ENCODE data around the gene OSBPL1A.

Gene OSBPL1A

DNA sequence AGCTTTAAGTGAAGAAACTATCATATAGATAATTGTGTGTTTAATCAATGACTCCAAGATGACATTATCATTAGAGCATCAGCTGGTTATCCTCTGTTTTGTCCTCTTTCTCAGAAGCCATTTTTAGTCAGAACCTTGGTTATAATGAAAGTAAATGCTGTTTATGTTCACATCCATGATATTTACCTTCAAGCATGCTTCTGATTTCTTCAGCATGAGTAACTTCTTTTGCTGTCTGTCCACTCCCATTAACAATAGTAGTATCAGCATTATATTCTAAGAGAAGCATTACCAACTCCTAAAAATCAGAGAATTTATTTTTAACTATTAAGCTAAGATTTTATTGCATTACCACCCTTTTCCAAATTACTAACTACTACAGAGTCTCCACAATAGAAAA is 56.3 kb downstream of the OSBPL1A start:
- no peak for DNase-seq (ENCODE audit: low read depth, low spot score)

GRCh38 chr18:24333084-24333483 is 64.5 kb downstream of the OSBPL1A start:
- DNase-seq (ENCODE audit: low read depth, low spot score) = no peak

- DNase-seq (ENCODE audit: low read depth, low spot score) = no peak
Observed at GRCh38 chr18:24326211-24326610, 71.4 kb downstream of the OSBPL1A start.

DNA sequence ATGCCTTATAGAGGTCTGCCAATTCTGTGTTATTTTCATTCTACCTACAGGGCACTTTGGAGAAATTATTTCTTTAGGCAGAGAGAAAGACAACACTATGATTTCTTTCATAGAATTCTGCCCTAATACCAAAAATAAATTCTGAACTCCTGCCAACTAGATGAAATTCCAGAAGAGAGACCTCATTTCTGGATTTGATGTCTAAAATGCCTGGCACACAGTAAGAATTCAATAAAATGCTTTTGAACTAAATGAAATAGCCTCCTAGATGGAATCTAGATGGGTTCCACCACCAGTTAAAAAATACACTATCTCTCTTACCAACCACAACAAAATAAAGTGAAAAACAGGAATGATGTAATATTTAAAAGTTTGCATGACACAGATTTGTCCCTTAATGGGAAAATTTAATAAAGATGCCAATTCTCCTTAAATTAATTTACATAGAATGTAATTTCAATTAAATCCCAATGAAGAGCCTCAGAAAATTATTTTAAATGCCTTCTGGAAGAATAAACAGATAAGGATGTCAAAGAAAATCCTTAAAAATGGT is 75.0 kb downstream of the OSBPL1A start:
- peak; percentile 39 for DNase-seq (ENCODE audit: low read depth, low spot score)

DNA sequence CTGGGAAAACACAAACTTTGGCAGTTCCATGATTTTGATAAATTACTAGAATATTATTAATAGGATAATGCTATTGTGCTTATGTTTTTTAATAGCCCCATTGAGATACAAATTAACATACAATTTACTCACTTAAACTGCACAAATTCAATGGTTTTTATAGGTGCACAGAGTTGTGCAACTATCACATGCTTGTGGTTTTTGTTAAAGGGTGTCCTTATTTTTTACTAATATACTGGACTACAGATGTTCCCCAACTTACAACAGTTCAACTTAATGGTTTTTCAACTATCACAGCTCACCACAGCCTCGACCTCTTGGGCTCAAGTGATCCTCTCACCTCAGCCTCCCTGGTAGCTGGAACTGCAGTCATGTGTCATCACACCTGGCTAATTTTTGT is 76.6 kb downstream of the OSBPL1A start:
- DNase-seq (ENCODE audit: low read depth, low spot score) = no peak

DNA sequence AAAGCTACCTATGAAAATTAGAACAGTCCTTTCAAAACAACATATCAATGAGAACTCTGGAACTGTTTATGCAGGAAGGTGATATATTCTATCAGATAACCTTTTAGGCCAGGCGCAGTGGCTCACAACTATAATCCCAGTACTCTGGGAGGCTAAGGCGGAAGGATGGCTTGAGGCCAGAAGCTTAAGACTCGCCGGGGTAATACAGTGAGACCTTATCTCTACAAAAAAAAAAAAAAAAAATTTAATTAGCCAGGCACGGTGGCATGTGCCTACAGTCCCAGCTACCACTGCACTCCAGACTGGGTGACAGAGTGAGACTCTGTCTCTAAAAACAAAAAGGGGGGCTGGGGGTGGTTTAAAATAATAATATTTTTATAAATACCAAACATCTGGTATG is 77.9 kb downstream of the OSBPL1A start:
- DNase-seq (ENCODE audit: low read depth, low spot score) = no peak

GRCh38 chr18:24317370-24317769 is 80.3 kb downstream of the OSBPL1A start:
- no peak for DNase-seq (ENCODE audit: low read depth, low spot score)

DNA sequence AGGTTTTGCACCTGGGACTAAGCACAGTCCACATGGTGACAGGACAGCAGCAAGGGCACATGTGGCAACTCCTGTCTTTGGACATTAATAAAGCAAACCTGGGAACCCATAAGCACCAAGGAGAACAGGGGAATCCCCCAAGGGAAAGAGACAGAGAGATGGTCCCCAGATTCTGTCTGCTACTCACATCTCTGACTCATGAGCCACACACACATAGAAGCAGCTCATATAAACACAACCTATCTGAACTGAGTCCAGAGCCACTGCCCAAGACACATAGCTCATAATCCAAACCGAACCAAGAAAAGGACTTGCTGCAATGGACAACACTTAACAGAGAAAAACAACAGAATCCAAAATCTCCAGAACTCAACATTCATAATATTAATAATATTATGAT is 82.5 kb downstream of the OSBPL1A start:
- DNase-seq (ENCODE audit: low read depth, low spot score) = peak; percentile 6

DNA sequence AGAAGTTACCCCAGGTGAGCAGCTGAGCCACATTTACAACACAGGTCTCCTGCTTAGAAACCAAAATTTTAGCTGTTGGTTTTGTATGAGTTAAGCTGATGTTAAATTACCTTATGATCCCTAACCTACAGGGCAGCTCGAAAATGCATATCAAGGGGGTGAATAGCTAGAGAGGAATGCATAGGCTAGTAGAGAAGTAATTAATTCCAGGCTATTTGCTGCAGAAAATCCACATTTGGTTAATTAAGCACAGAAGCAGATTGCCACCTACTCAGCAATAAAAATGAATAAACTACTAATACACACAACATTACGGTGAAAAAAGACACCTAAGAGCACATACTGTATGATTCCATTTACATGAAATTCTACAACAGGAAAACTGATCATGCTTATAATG is 91.4 kb downstream of the OSBPL1A start:
- no peak for DNase-seq (ENCODE audit: low read depth, low spot score)

DNA sequence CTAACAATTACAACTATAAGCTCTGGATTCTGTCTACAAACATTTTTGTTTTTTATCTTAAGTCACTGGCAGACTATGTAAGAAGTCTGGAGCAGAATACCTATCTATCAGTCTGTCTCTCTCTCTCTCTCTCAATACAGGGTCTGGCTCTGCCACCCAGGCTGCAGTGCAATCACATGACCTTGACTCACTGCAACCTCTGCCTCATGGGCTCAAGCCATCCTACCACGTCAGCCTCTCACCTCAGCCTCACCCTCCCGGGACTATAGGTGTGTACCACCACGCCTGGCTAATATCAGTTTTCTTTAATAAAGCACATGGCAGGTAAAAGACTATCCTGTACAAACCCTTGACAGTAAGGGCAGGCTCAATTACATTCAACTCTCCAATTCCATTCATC is 96.9 kb downstream of the OSBPL1A start:
- no peak for DNase-seq (ENCODE audit: low read depth, low spot score)

DNA sequence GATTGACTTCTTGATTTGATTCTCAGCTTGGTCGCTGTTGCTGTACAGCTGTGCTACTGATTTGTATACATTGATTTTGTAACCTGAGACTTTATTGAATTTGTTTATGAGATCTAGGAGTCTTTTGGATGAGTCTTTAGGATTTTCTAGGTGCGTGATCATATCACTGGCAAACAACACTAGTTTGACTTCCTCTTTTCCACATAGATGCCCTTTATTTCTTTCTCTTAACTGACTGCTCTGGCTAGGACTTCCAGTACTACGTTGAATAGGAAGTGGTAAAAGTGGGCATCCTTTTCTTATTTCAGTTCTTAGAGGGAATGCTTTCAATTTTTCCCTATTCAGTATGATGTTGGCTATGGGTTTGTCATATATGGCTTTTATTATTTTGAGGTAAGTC is 101.3 kb downstream of the OSBPL1A start:
- DNase-seq (ENCODE audit: low read depth, low spot score) = no peak

DNA sequence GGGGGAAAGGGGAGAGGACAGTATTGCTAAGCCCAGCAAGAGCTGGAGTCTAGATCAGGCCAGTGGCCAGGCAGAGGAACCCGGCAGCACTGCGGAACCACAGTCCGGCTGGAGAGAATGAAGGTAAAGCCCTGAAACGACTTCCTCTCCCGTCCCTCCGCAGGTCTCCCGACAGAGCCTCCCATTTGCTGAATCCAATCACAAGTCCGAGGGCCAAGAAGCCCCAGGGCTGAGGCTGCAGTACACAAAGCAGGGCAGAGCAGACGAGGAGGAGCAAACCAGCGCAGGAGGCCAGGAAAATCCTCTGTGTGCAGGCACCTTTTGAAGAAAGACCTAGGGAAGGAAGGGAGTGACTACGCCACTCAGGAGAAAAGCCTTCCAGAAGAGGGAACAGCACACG is 104.4 kb downstream of the OSBPL1A start:
- no peak for DNase-seq (ENCODE audit: low read depth, low spot score)

GRCh38 chr18:24278591-24278990 is 119.0 kb downstream of the OSBPL1A start:
- no peak for DNase-seq (ENCODE audit: low read depth, low spot score)

GRCh38 chr18:24277516-24278195 is 120.0 kb downstream of the OSBPL1A start:
- no peak for DNase-seq (ENCODE audit: low read depth, low spot score)

- no peak for DNase-seq (ENCODE audit: low read depth, low spot score)
Observed at GRCh38 chr18:24276994-24277393, 120.6 kb downstream of the OSBPL1A start.

GRCh38 chr18:24274837-24275236 is 122.8 kb downstream of the OSBPL1A start:
- DNase-seq (ENCODE audit: low read depth, low spot score) = no peak

DNA sequence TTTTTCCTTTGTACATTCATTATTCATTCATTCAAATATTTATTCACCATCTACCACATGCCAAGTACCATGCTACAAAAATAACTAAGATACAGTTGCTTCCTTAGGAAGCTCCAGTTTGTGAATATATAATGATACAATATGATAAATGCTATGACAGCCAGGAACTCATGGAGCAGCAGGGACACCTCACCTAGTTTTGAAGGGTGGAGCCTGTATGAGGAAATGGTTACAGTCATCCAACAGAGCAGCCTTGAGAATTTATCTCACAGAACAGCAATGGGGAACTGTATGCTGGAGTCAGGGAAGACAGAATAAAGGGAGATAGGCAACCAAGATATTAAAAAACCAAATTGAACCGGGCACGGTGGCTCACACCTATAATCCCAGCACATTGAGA is 124.0 kb downstream of the OSBPL1A start:
- no peak for DNase-seq (ENCODE audit: low read depth, low spot score)

- DNase-seq (ENCODE audit: low read depth, low spot score) = no peak
Observed at GRCh38 chr18:24272229-24272525, 125.4 kb downstream of the OSBPL1A start.

DNA sequence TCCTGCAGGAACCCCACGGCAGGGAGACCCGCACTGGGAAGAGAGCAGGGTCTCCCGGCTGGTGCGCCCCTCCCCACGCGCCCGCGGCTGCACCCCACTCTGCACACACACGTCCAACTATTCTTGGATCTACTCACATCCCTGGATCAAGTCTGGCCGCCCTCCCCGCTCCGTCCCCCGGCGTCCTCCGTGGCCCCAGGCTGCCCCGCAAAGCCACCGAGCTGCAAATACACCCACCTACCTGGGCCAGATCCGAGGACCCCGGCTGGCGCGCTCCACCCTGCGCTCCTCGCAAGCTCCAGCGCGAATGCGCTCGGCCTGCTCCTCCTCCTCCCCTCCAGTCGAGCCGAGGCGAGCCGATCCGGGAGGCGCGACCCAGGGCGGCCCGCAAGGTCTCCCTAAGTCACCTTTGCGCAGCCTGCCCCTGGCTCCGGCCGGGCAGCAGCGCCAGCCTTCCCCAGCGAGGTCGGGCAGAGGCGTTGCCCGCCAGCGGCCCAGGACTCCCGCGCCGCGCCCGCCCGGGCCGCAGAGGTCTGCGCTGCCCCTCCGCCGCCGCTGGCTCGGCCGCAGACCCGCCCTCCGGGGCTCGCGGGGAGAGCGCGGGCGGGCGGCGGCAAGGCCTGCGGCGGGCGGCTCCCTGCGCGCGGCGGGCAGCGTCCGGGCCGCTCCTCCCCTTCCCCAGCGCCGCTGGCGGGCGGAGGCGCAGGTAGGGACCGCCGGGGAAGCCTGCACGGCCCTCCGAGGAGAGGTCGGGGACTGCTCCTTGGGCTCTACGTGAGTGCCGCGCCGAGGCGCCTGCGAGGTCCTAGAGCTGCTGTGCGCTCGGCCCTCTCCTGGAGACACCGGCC is 126.0 kb downstream of the OSBPL1A start:
- DNase-seq (ENCODE audit: low read depth, low spot score) = peak; percentile 93

- peak; percentile 76 for DNase-seq (ENCODE audit: low read depth, low spot score)
Observed at GRCh38 chr18:24270937-24271380, 126.7 kb downstream of the OSBPL1A start.

DNA sequence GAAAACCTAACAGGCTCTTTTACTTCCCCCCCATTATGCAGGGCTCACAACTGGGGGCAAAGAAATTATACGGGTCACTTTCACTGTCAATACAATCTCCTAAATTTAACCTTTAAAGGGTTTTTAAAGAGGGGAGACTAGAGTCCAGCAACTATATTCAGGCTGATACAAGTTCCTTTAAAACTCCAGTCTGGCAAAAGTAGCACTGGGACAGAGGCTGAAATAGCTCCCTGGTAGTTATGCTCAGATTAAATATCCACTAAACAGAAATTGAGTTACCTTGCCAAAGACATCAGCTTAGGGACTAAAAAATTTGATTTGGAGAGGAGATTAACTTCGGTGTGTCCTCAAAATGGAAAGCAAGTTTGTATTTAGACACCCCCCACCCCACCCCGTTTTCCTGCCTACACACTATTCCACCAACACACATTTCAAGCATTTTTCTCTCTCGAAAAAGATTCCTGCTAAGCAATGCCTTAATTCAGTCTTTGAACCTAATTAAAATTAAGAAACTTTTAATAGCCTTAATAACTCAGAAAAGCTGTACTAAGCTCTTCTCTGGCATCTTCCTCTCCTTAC is 127.2 kb downstream of the OSBPL1A start:
- DNase-seq (ENCODE audit: low read depth, low spot score) = peak; percentile 20

GRCh38 chr18:24268784-24269550 is 128.7 kb downstream of the OSBPL1A start:
- DNase-seq (ENCODE audit: low read depth, low spot score) = no peak
